Peyer's patch (tissue), 4 donors: ENCODE measurements around the gene ATF5. TPM values are rescaled to one million over a fixed set of nuclear protein-coding genes. Genes with fewer than 3 reads are reported as not detected.

Experiments used
- DNase-seq, 3 donors: peaks; one replicate each; pipeline ENCODE4 v3.0.0-alpha.2; 2017 to 2019
- H3K27ac ChIP-seq, 4 donors: fragments of 200-600 bp; sonication (generic); one replicate each; pipeline ENCODE4 v1.5.1; 2016 to 2019
- H3K27me3 ChIP-seq, 2 donors: fragments of 200-600 bp; sonication (generic); one replicate each; pipeline ENCODE4 v1.5.1; 2019
- H3K36me3 ChIP-seq, 3 donors: fragments of 200-600 bp; sonication (generic); one replicate each; pipeline ENCODE4 v1.5.1; 2016 to 2019
- H3K4me1 ChIP-seq, 4 donors: fragments of 200-600 bp; sonication (generic); one replicate each; pipeline ENCODE4 v1.5.1; 2016 to 2019
- H3K4me3 ChIP-seq, 4 donors: fragments of 200-600 bp; sonication (generic); 1 replicate in 3 of 4; 2 replicates in 1 of 4; pipeline ENCODE4 v1.5.1; 2016 to 2019; ENCODE audit warnings: mild to moderate bottlenecking in 1 of 4
- H3K9me3 ChIP-seq, 4 donors: fragments of 200-600 bp; sonication (generic); one replicate each; pipeline ENCODE4 v1.5.1; 2016 to 2019; ENCODE audit warnings: mild to moderate bottlenecking in 1 of 4
- POLR2A ChIP-seq, 2 donors: fragments of 450-650 bp; IDR thresholded peaks; one replicate each; pipeline ENCODE4 v1.5.1; 2017; ENCODE audit warnings: antibody characterized with exemption in 2 of 2, mild to moderate bottlenecking in 2 of 2, moderate library complexity in 2 of 2
- total RNA-seq, 4 donors: library from RNA; depleted of rRNA; stranded (reverse); fragments of >200 nt; gene quantifications; one replicate each; pipeline ENCODE4 v1.1.0, GENCODE V29; 2016
- TF ChIP-seq, protein P1 (sequence below), 6 experiments: fragments of 450-650 bp in 4 of 6; fragments of 200-600 bp in 2 of 6; sonication (generic) in 1 of 6; IDR thresholded peaks; one replicate each; pipeline ENCODE4 v1.5.1; 2017 to 2019; ENCODE audit warnings: antibody characterized with exemption in 6 of 6, mild to moderate bottlenecking in 3 of 6, moderate library complexity in 1 of 6

The ATF5 gene
- total RNA-seq, 4 donors from 2014 or later: 3.3 to 21.4 (median 18.2) TPM

DNA sequence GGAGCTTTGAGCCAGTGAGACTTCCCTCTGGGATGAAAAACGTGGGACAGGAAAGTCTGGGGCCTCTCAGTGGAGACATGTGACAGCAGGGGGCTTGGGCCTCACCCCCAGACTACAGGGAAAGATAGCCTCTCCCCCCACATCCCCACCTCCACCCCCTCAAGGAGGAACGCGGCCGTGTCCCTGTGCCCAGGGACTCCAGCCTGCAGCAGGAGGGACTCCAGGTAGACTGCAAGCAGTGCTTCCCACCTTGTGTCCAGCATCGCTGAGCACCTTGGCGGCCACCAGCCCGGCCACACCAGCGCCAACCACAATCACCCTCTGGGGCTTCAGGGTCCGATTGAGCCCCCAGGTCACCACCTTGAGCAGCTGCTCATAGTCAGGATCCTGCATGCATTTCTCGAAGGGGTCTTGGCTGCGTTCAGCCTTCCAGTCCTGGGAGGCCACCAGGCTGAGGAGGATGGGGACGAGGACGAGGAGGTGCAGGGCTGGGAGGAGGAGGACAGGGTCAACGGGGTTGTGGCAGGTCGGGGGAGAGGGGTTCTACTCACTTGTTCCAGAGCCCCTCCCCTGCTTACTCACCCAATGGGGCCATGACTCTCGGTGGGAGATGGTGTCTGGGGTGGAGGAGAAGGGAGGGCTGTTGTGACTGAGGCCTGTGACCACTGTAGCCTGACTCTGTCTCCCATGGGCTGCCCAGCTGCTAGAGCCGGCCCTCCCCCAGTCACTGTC lies 33.3 kb upstream of the ATF5 start:
- DNase-seq: no peak
- H3K4me3 ChIP-seq: no peak overlapping the region
- no peaks in the 10 kb centered on the region for H3K27me3 ChIP-seq
- TF ChIP-seq POLR2A (IDR thresholded peaks at IDR 0.05): no peak
- TF ChIP-seq, protein P1, sequence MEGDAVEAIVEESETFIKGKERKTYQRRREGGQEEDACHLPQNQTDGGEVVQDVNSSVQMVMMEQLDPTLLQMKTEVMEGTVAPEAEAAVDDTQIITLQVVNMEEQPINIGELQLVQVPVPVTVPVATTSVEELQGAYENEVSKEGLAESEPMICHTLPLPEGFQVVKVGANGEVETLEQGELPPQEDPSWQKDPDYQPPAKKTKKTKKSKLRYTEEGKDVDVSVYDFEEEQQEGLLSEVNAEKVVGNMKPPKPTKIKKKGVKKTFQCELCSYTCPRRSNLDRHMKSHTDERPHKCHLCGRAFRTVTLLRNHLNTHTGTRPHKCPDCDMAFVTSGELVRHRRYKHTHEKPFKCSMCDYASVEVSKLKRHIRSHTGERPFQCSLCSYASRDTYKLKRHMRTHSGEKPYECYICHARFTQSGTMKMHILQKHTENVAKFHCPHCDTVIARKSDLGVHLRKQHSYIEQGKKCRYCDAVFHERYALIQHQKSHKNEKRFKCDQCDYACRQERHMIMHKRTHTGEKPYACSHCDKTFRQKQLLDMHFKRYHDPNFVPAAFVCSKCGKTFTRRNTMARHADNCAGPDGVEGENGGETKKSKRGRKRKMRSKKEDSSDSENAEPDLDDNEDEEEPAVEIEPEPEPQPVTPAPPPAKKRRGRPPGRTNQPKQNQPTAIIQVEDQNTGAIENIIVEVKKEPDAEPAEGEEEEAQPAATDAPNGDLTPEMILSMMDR (IDR thresholded peaks at IDR 0.05): no peak
- peak overlapping the region in 1 of 4 donors; percentile 72 for H3K27ac ChIP-seq
- peaks cover 0 to 25% (median 16%) of the 10 kb centered on the region in 4 donors for H3K4me1 ChIP-seq
- H3K36me3 ChIP-seq: no peaks in the 10 kb centered on the region
- H3K9me3 ChIP-seq: no peaks in the 10 kb centered on the region

DNA sequence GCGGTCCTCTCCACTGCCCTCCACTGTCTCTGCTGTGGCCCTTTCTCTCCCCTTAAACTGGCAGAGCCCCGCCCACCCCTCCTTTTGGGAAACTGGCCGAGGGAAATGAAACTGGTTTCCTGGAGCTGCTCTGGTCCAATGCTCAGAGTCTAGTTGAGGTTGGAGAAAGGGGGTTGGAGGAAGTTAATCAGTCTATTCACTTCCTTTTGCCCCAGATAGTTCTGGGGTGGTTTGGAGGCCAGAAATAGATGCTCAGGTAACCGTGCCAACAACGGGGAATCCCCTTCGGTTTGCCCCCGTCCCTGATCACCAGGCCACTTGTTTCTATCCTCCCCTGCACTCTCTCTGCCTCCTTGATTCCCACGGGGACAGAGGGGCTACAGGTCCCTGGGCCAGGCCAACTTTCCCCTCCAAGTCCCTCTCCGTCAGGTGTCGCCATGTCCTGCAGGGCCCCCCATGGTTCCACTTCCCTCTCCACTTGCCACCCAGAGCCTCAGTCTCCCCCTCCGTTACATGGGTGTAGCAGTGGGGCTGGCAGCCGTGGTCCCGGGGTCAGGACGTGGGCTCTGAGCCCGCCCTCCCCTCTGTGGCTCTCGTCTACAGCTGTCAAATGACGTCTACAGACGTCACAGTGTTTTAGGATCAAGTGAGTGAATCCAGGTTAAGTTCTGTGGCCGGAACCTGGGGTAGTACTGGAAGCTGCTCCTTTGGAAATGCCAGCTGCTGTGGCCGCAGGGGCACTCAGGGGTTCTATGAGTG lies 32.0 kb upstream of the ATF5 start, which contains the start of gene IL4I1:
IL4I1 (minus strand) TSS at position 25 of the 759 bp plus-strand sequence. CDS start 727 bp downstream, outside the sequence.
- DNase-seq: peak in 2 of 3 donors; percentile 67 to 78
- Histone ChIP-seq H3K36me3 (no peaks in the 10 kb centered on the region), H3K27me3 (no peaks in the 10 kb centered on the region), H3K9me3 (no peaks in the 10 kb centered on the region), H3K27ac (peak within 1 kb of the TSS; percentile 42 to 73 (median 68)), H3K4me3 (peak within 1 kb of the TSS in 3 of 4 donors; percentile 15 to 30 (median 29)), H3K4me1 (peaks cover 0 to 25% (median 15%) of the 10 kb centered on the region in 4 donors)
- TF ChIP-seq, protein P1 (IDR thresholded peaks at IDR 0.05): no peak
- TF ChIP-seq POLR2A (IDR thresholded peaks at IDR 0.05): no peak

DNA sequence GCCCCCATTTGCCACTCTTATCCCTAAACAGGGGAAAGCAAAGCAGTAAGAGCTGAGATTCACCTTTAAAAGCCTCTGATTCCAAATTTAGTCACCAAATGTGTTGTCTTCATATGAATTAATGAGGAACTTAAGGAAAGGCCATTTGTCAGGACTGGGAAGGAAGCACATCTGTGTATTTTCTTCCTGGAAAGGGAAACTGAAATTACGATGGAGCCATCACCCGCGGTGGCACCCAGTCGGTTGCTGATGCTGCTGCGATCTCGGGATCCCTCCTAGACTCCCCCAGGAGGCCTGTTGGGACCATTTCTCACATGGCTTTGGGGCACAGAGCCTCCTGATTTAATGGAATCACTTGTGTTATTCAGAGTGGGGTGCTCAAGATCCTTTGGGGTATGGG lies 24.9 kb upstream of the ATF5 start:
- no peak overlapping the region for H3K27ac ChIP-seq
- no peak for DNase-seq
- peaks cover 0 to 26% (median 0%) of the 10 kb centered on the region in 3 donors for H3K36me3 ChIP-seq
- H3K9me3 ChIP-seq: no peaks in the 10 kb centered on the region
- TF ChIP-seq, protein P1 (IDR thresholded peaks at IDR 0.05): no peak
- TF ChIP-seq POLR2A (IDR thresholded peaks at IDR 0.05): no peak
- peaks cover 0 to 11% (median 2%) of the 10 kb centered on the region in 4 donors for H3K4me1 ChIP-seq
- H3K4me3 ChIP-seq: no peak overlapping the region
- no peaks in the 10 kb centered on the region for H3K27me3 ChIP-seq

GRCh38 chr19:49906879-49907564 lies 22.0 kb upstream of the ATF5 start:
- no peak for DNase-seq
- H3K27ac ChIP-seq: no peak overlapping the region
- no peaks in the 10 kb centered on the region for H3K27me3 ChIP-seq
- H3K4me1 ChIP-seq: peaks cover 0 to 15% (median 7%) of the 10 kb centered on the region in 4 donors
- no peak for TF ChIP-seq POLR2A (IDR thresholded peaks at IDR 0.05)
- TF ChIP-seq, protein P1 (IDR thresholded peaks at IDR 0.05): no peak
- H3K36me3 ChIP-seq: peaks cover 0 to 30% (median 0%) of the 10 kb centered on the region in 3 donors
- H3K4me3 ChIP-seq: no peak overlapping the region
- no peaks in the 10 kb centered on the region for H3K9me3 ChIP-seq

DNA sequence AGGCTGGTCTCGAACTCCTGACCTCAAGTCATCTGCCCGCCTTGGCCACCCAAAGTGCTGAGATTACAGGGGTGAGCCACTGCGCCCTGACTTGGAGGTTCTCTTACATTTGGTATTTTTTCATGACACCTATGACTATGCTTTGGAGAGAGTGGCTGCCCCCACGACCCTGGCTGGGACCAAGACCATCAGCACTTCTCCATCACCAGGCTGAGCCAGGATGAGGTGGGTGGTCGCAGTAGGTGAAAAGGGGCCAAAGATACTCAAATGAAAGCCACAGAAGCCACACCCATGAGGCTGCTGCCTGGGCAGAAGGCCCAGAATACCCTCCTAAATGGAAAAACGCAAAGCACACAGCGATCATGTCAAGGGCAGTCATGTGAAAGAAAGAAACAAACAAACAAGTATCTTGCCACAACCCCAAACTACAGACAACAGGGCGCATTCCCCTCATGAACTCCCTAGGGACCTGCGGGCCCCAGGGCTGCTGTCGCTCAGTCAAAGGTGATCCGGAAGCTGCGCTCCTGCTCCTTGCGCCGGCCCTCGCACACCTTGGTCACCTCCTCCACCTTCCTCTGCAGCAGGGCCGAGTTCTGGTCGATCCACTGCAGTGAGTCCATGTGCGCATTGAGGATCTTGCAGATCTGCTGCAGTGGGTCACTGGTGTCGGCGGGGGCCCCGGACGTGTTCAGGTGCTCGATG lies 21.1 kb upstream of the ATF5 start:
- H3K27ac ChIP-seq: peak overlapping the region in 1 of 4 donors; percentile 3
- no peak for TF ChIP-seq POLR2A (IDR thresholded peaks at IDR 0.05)
- TF ChIP-seq, protein P1 (IDR thresholded peaks at IDR 0.05): no peak
- H3K27me3 ChIP-seq: no peaks in the 10 kb centered on the region
- H3K36me3 ChIP-seq: peaks cover 0 to 30% (median 0%) of the 10 kb centered on the region in 3 donors
- peak in 1 of 3 donors; percentile 74 for DNase-seq
- no peak overlapping the region for H3K4me3 ChIP-seq
- peaks cover 0 to 15% (median 7%) of the 10 kb centered on the region in 4 donors for H3K4me1 ChIP-seq
- H3K9me3 ChIP-seq: no peaks in the 10 kb centered on the region
